Neural progenitor cell (in vitro differentiated cells): ENCODE data around the gene COMMD3.

Experiments used
- CTCF ChIP-seq: fragments of 200-600 bp; sonication (generic); IDR thresholded peaks from 2 replicates; pipeline ENCODE4 v1.5.1; 2017; ENCODE audit warnings: antibody characterized with exemption, mild to moderate bottlenecking
- EZH2 ChIP-seq: fragments of 200-600 bp; sonication (generic); IDR thresholded peaks from 2 replicates; pipeline ENCODE4 v1.6.1; 2017; ENCODE audit warnings: antibody characterized with exemption, mild to moderate bottlenecking, moderate library complexity

DNA sequence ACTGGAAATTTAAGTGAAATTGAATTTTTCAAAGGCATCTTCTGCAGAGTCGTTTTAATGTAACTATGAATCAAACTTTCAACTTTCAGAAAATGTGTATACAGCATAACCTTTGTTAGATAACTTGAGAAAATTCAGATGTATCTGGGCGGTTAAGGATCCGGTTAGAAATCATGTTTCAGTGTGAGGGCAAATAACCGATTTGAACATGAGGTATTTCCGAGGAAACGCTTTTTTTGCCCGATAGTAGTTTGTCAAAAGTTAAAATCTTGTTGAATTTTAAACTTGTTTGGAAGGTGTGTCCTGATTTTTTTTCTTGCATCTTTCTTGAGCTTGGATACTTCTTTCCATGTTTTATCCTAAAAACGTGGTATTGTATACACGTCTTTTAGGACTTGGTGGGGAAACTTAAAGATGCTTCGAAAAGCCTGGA lies 3.4 kb downstream of the COMMD3 start:
- TF ChIP-seq CTCF, result no peak
- TF ChIP-seq EZH2, result no peak
